ENCODE measurements around the gene KLHL29.

The KLHL29 gene

DNA sequence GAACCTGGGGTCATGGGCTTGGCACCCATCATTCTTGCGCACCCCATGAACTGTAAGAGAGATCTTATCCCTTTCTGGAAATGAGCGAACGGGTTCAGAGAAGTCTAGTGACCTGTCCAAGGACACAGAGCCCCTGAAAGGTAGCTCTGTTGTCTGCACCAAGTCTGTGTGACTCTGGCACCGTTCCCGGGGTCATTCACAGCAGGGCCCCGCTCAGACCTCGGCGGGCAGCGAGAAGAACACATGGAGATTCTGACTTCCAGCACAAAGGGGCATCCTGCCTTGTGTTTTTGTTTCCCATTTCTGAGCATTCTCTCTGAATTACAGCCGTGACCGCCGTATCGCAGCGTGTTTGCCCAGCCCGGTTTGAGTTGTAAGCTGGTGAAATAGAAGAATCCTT is 231.7 kb downstream of the KLHL29 start:
- no peak for DNase-seq (ENCODE audit: low read depth in 2 of 2)

DNA sequence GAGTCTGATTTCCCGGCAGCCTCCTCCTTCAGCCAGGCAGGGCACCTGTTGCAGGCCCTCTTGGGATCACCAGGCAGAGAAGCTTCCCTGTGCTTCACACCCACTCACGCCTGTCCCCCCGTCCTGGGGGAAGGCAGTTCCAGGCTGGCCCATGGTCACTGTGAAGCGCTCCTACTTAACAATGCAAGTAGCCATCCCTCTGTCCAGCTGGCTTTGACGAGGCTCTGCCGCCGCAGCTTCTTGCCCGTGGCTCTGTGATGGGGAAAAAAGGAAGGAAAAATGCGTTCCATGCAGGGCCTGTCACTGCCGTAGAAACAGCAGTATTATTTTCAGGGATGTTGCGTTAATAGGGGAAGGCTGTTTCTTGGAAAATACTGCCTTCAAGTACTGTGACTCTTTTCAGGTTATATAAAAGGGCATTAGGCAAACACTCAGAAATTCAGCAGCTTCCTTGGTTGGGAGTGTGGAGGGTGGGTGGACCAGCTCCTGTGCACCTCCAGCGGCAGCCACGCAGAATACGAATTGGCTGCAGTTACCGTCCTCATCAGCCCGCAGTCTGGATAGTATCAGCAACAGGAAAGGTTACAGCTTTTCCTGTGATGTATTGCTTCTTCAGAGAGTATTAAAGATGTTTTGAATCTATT is 232.3 kb downstream of the KLHL29 start:
- no peak for DNase-seq (ENCODE audit: low read depth in 2 of 2)

DNA sequence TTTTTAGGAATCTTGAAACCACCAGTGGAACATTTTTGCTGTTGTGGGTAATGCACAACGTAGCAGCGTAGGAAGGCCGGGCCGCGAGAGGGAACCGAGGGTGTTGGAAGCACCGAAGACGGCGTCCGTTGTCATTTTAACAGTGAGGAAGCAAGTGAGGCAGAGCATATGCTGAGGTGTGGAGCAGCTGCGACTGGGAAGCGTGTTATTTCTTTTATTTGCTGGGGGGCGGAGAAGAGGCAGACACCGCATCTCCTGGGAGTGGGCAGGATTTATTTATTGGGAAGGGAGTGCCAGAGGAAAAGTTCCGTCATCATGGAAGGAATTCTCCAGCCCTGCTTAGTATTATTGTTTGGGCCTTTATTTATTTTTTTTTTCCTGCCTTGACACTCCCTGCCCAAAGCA is 232.8 kb downstream of the KLHL29 start:
- DNase-seq (ENCODE audit: low read depth in 2 of 2) = no peak

DNA sequence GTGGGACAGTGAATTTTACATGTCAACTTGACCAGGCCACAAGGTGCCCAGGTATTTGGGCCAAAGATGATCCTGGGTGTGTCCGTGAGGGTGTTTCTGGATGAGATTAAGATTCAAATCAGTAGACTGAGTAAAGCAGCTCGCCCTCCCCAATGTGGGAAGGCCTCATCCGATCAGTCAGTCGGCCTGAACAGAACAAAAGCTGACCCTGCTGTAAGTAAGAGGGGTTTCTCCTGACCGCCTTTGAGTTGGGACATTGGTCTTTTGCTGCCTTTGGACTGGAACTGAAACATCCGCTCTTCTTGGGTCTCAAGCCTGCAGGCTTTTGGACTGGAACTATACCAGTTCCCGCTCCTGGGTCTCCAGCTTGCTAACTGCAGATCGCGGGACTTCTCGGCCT is 233.3 kb downstream of the KLHL29 start:
- no peak for DNase-seq (ENCODE audit: low read depth in 2 of 2)

DNA sequence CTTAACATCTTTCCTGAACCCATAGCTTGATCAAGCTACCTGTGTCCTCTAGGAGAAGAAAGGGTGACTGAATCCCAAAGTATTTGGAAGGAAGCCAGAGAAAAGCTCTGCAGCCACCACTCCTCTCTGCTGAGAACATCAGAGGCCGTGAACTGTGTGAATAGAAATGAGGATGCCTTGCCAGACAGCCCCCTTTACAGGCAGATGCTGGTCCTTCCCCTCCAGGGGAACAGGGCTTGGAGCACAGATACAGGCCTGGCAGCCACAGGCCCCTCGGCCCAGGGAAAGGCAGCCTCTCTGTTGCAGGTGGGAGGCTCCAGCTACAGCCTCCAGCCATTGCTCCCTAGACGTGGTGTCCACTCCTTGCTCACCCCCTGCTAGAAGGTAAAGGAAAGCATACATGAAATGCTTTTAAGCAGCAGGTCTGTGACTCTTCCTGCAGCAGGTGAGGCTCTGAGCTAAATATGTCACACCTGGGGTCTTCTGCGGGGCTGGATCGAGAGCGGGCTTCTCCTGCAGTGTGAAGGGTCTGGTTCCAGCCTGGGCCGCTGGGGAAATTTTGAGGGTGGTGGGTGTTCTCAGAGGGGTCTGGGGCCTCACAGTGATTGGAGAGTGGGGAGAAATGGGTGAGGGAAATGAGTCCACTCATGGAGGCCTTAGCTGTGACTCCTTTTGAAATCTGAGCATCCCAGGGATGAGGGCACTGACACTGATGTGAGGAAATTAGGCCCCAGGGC is 234.0 kb downstream of the KLHL29 start:
- no peak for DNase-seq (ENCODE audit: low read depth in 2 of 2)

DNA sequence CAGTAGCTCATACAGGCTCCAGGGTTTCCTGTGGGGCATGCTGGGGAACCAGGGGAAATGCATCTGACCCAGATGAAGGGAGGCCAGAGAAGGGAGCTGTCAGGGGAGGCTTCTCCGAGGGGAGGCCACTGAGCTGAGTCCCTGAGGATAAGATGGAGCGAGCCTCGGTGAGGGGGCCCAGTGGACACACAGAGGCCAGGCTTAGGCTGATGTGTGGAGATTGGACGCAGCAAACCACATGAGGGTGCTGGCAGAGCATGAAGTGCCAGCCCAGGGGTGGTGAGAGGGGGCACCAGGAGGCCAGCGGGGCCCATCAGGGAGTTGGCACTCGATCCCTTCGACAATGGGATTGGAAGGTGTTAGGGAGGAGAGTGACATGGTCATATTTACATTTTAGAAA is 235.0 kb downstream of the KLHL29 start:
- DNase-seq (ENCODE audit: low read depth in 2 of 2) = no peak

DNA sequence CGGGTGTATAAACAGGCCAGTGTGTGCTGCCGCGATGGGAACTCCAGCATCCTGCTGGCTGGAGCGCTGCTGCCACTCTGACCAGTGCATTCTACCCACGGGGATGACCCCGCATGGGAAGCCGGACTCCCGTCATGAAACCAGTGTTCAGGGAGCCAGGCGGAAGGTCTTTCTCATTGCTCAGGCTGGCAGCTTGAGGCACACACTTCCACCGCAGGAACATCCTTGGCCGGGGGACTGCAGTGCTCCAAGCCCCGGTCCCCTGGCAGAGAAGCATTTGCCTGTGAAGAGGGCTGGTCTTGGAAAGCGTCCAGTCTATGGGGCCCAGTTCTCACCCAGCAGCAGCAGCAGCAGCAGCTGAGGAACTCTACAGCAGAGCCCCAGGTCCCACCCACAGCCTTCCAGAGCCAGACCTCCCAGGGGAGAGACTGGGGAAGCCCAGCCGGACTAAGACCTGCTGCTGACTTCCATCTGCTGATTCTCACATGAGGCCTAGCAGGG is 235.9 kb downstream of the KLHL29 start:
- DNase-seq (ENCODE audit: low read depth in 2 of 2) = no peak

DNA sequence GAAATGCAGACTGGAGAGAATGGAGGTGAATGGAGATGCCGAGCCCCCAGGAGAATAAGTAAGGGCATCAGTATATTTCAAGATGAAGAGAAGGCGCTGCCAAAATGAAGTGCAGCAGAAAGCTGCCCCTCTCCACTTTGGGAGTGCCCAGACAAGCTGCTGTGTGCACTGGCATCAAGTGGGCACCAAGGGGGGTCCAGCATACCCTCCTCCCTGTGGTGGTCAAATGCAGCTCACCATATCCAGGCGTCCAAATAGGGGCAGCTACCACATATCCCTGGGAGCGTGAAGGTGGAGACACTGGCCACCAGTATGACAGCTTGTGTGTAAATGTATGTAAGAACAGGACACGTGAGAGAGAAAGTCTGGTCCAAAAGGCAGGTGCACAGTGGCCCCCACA is 236.6 kb downstream of the KLHL29 start:
- no peak for DNase-seq (ENCODE audit: low read depth in 2 of 2)

DNA sequence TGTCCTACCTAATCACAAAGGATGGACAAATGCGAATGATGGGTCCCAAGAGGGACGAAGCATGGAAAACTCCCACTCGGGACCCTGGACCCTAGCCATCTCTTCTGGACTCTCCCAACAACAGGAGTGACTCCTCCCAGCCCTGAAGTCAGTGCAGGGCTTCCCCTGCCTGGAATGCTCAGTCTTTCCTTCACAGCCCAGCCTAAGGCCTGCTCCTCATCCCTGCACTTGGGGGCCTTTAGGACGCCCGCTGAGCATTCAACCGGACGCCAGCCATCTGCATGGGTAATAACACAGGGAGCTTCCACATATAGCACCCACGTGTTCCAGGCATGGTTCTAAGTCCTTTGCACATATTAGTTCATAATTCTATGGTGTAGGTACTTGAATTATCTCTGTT is 237.5 kb downstream of the KLHL29 start:
- no peak for DNase-seq (ENCODE audit: low read depth in 2 of 2)

DNA sequence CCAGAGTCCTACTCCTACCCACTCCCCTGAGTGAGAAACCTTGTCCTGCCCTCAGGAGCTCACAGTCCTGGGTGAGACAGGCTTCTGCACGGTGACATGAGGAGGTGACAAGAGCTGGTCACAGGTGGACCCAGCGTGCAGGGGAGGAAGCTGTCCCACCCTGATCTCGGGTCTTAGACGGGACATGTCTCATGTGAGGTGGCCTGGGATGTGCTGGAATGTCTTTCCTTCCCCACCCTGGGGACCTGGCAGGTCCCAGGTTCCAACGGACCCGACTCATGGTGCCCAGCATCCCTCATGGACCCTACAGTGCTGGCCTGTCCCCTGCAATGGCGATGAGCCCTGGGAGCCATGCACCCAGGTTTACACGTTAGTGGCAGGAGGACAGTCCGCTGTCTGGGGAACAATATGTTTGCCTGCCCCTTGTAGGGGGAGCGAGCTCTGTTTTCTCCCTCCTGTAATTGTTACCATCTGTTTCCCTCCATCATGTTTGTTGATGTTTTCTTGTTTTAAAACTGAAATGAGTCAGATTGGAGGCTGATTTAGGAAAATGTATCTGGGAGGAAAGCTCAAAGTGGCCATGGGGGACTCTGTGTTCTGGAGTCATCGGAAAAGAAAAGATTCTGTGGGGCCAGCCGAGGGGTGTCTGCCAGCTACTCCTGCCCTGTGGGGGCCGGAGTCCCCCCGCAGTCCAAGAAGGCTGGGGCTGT is 238.1 kb downstream of the KLHL29 start:
- DNase-seq (ENCODE audit: low read depth in 2 of 2) = no peak

DNA sequence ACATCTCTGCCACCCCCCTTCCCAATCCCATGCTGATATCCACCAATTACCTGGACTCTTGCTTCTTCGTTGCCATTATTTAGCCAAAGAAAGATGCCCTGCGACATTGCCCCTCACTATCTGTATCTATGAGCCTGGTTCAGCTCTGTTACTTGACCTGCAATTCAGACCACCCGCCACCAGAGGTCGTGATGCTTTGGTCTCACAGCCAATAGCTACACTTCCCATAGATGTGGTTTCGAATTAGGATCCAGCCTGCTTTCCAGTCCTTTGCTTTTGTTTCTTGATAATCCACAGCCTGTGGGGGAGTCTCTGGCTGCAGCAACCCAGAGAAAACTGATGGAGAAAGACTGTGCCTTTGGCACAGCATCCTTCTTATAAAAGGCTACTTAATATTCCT is 239.4 kb downstream of the KLHL29 start:
- peak; percentile 12 to 42 for DNase-seq (ENCODE audit: low read depth in 2 of 2)

DNA sequence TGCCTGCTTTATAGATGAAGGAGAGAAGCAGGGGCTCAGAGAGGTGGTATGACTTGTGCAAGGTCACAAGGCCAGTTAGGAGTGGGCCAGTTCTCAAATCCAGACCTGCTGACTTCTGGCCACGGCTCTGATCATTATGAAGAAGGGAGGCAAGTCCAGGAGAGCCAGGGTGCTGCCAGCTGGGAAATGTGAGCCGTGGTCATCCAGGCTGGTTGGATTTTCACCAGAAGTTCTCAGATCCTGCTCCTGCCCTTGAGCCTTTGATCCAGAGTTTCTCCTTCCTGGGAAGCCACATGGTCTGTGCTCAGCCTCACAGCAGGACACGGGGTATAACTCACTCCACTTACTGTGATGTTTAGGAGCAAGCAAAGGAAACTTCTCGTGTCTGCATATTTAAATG is 239.9 kb downstream of the KLHL29 start:
- DNase-seq (ENCODE audit: low read depth in 2 of 2) = no peak

DNA sequence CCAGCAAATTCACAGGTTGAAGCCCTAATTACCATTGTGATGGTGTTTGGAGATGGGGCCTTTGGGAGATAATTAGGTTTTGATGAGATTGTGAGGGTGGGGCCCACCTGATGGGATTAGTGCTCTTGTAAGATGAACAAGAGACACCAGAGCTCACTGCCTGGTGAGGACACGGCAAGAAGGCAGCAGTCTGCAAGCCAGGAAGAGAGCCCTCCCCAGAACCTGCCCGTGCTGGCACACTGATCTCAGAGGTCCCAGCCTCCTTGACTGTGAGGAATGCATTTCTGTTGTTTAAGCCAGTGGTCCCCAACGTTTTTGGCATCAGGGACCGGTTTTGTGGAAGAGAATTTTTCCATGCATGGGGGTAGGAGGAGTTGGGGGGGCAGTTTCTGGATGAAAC is 240.7 kb downstream of the KLHL29 start:
- no peak for DNase-seq (ENCODE audit: low read depth in 2 of 2)

DNA sequence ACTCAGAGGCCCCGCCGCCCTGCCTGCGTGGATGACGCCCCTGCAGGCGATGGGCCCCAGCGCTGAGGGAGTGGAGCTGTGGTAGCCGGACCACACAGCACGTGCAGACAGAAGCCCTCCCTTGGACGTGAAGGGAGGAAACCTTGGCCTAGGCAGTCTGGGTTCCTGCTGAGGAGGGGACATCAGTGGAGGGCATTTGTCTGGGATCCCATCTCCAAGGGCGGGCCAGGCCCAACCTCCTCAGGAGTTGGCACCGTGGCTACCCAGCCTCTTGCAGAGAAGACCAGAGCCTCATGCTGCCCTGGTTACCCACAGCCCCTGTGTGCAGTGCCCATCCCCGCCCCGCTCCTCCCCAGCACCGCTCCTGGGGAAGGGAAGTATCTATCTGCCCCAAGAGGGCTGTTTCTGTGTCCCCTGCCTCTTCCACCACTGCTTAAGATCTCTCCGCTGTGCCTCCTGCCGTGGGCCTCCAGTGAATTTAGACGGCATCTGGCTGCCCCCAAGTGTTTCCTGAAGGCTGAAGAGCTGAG is 241.8 kb downstream of the KLHL29 start:
- no peak for DNase-seq (ENCODE audit: low read depth in 2 of 2)

DNA sequence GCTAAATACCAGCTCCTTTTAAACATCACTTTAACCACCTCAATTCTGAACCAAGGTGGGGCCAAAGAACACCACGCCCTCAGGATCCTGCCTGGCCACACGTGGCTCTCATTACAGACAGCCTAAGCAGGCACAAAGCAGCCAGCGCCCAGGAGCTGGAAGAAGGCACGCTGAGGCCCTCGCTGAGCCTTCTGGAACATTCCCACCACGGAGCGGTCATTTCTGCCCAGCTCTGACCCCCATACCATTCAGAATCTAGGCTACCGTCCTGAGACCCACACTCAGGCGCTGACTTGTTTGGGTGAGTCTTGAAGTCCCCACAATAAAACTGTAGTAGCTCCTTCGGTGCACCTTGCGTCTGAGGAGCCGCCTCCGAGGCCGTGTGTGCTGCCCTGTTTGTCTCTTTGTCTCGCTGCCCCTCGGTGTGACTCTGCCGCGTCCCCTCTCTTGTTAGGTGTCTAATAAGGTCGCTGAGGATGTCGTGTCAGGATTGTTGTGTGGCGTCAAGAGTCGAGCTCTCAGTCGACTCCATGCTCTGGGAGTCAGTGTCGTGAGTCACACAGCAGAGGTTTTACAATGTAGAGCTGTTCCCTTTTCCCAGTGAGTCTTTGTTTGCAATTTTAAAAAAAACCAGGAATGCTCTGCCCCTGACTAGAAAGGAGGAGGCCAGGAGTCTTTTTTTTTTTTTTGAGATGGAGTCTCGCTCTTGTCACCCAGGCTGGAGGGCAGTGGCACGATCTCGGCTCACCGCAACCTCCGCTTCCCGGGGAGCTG is 242.4 kb downstream of the KLHL29 start:
- DNase-seq (ENCODE audit: low read depth in 2 of 2) = no peak

DNA sequence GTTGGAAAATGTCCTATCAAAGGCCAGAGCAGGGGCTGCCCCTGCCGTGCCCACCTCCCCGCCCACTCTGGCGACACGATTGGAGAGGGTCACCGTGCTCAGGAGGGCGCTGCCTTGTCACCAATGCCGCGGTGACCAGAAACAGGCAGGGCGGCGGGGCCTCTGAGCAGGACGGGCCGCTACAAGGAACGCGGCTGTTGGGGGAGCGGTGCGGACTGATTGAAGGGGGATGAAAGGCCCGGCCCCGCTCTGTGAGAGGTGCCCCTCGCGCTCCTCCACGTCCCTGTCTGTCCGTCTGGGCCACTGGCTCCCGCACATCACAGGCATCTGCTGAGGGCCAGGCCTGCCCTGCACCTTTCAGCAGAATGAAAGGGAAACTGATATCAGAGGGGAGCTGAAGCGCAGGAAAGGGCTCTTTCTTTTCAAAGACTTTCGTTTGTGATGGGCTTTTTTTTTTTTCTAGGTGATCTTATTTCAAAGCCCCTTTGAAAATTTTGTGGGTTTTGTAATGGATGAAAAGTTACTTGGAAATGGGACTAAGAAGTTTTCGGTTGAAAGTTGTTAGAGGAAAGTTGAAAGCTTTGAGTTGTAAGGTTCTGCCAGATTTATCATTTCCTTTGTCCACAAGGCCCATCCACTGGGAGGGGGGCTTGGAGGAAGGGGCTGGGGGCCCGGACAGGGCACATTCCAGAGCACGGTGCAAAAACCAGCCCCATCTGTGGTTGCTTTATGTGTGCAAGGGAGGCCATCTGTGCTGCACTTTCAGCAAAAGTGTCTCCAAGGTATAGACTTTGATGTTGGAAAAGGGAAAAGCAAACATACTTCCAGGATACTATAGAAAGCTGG is 244.2 kb downstream of the KLHL29 start:
- DNase-seq (ENCODE audit: low read depth in 2 of 2) = no peak

DNA sequence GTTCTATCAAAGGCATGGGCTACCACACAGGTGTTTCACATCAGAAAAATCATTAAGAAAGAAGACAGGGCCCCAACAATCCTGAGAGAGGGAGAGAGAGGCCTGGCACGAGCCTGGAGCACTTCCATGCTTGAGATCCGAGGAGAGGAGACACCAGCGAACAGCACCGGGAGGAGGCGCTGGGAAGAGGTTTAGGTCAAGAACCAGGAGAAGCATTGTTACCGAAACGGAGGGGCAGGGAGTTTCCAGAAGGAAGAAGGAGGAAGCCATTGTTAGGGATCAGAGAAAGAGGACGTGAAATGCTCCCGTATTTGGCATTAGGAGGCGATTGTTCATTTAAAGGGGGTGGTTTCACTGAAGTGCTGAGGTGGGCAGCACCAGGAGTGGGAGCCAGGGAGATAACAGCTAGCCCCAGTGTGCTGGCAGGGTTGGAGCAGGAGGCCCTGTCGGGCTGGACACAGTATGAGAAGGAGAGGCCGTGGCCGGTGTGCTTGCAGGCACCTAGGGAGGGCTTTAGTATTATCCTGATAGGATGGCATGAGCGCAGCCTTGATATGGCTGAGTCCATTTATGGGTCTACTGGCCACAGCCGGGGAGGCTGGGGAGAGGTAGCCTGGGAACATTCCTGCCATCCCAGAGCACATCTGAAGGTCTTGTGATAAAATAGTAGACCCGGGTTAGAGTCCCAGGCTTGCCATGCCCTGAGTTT is 244.9 kb downstream of the KLHL29 start:
- DNase-seq (ENCODE audit: low read depth in 2 of 2) = no peak

DNA sequence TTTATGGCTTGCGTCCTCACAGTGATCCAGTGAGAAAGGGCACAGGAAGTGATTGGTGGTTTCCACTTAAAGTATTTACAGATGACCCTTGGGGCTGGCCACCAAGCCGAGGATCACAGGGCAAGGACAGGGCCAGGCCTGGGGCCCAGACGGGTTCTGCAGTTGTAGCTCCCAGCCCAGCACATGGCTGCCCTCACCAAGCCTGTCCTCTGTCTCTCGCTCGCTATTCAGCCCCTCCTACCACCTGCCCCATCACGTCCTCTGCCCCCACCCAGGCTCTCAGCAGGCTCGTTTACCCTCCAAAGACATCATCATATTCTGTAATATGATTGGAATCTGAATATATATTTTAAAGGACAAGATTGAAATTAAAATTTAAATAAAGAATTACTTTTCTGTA is 246.0 kb downstream of the KLHL29 start:
- DNase-seq (ENCODE audit: low read depth in 2 of 2) = no peak

DNA sequence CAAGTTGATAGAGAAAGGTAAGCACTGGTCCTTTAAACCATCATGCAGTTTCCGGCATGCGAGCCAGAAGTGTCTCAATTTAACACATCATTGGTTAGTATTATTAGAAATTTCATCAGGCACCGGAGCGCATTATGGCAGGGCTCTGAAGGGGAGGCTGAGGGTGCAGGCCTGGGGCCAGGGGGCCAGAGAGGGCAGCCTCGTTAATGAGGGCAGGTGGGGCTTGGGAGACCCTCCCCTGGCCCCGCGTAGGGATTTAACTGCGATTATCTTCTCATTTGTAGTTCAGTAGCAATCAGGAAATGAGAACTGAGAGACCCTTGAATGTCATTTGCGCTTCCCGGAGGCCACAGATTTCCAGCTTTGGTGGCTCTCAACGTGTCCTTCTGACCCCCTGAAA is 246.4 kb downstream of the KLHL29 start:
- DNase-seq (ENCODE audit: low read depth in 2 of 2) = no peak

DNA sequence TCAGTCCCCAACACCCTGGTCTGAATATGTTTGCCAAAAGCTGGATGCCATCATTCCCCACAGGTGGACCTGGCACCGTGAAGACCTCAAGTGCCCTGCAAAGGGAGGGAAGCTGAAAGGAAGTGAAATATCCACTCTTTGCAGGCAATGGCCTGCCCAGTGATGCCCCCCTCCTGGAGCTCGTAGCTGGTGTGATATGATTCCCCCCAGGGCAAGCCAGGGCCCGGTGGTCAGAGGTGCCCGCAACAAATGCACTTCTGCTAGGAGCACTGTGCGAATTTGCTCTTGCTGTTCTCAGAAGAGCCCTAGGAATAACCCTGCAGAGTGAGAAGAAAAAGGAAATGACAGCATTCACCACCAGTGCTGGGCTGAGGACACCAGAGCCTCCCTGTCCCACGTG is 247.4 kb downstream of the KLHL29 start:
- no peak for DNase-seq (ENCODE audit: low read depth in 2 of 2)
